HepG2 (cell line): ENCODE measurements around the gene SORBS2. TPM values are rescaled to one million over a fixed set of nuclear protein-coding genes. Genes with fewer than 3 reads are reported as not detected.

Experiments
- ATAC-seq: fragments of 200-7000 bp; cut with Tn5 transposase; 3 replicates; pipeline ENCODE4 v1.9.1; 2020; ENCODE audit warnings: mild to moderate bottlenecking, moderate library complexity
- BruUV-seq: library from RNA; stranded (reverse); fragments of 400-500 nt; replicated peaks from 2 replicates; lab custom pipeline; 2021; lab: Mats Ljungman, UMichigan
- CTCF ChIA-PET: fragments of 300-600 bp; formaldehyde crosslinking; extraction: SDS; loops from one replicate; lab custom pipeline; 2021; ENCODE audit warnings: low total read pairs, inconsistent platforms, low intra/inter-chr PET ratio; lab: Yijun Ruan, JAX
- POLR2A ChIA-PET: fragments of 350-600 bp; sonication (Branson Sonifier 250); formaldehyde crosslinking; loops from one replicate; lab custom pipeline; 2020; ENCODE audit warnings: antibody characterized with exemption, inconsistent platforms; lab: Yijun Ruan, JAX
- DNase-seq: peaks from one replicate; pipeline ENCODE4 v3.0.0-alpha.2; 2015; ENCODE audit warnings: low spot score
- FAIRE-seq: peaks from 3 replicates; lab custom pipeline; 2011; peaks lifted over from hg19 to GRCh38; lab: Jason Lieb, UNC
- H2AFZ ChIP-seq: one replicate; pipeline ENCODE4 v1.6.1; 2011; ENCODE audit warnings: low read length, inconsistent platforms
- H3K27ac ChIP-seq: fragments of 300-600 bp; 3 replicates; pipeline ENCODE4 v1.8.0; 2011; ENCODE audit warnings: mixed run types, mild to moderate bottlenecking, mixed read lengths, low read length, inconsistent platforms; ENCODE audit not compliant: insufficient read depth; ENCODE audit errors: extremely low read length
- H3K27me3 ChIP-seq, 2 experiments: fragments of 200-600 bp in 1 of 2; 2 replicates in 1 of 2; 3 replicates in 1 of 2; pipeline versions ENCODE4 v1.6.0 to v1.8.0; 2011; ENCODE audit warnings: low read length in 2 of 2, mild to moderate bottlenecking in 2 of 2, moderate library complexity in 2 of 2, inconsistent platforms in 1 of 2; ENCODE audit not compliant: insufficient read depth in 2 of 2, control insufficient read depth in 1 of 2
- H3K36me3 ChIP-seq, 2 experiments: fragments of 200-600 bp in 1 of 2; replicated peaks in 1 of 2; 2 replicates in 1 of 2; 3 replicates in 1 of 2; pipeline versions ENCODE4 v1.5.1 to v1.8.0; 2011; ENCODE audit warnings: low read length in 2 of 2, inconsistent platforms in 1 of 2; ENCODE audit not compliant: insufficient read depth in 2 of 2, control insufficient read depth in 1 of 2
- H3K4me1 ChIP-seq: 2 replicates; pipeline ENCODE4 v1.5.1; 2012; ENCODE audit warnings: low read length, inconsistent platforms; ENCODE audit not compliant: insufficient read depth
- H3K4me2 ChIP-seq: 2 replicates; pipeline ENCODE4 v1.6.0; 2011; ENCODE audit warnings: low read depth, low read length, inconsistent platforms
- H3K4me3 ChIP-seq, 3 experiments: fragments of 200-600 bp in 1 of 3; sonication (generic), shearing (Covaris generic) in 1 of 3; replicated peaks in 1 of 3; 2 replicates each; pipeline ENCODE4 v1.5.1; 2011 to 2016; ENCODE audit warnings: low read length in 3 of 3, inconsistent platforms in 2 of 3, low read depth in 2 of 3, mild to moderate bottlenecking in 2 of 3, control low read depth in 1 of 3, mixed read lengths in 1 of 3; ENCODE audit not compliant: insufficient read depth in 1 of 3
- H3K79me2 ChIP-seq: one replicate; pipeline ENCODE4 v1.6.1; 2011; ENCODE audit warnings: low read length, inconsistent platforms; ENCODE audit not compliant: insufficient read depth
- H3K9ac ChIP-seq: 2 replicates; pipeline ENCODE4 v1.6.0; 2011; ENCODE audit warnings: mild to moderate bottlenecking, low read depth, low read length, inconsistent platforms; ENCODE audit not compliant: insufficient read depth
- H3K9me3 ChIP-seq: 2 replicates; pipeline ENCODE4 v1.5.1; 2012; ENCODE audit warnings: mild to moderate bottlenecking, low read length
- H4K20me1 ChIP-seq: 2 replicates; pipeline ENCODE4 v1.6.0; 2011; ENCODE audit warnings: inconsistent platforms, mild to moderate bottlenecking, low read length, moderate library complexity; ENCODE audit not compliant: insufficient read depth
- DPF2 ChIP-seq: sonication (generic); formaldehyde crosslinking; IDR thresholded peaks from 2 replicates; pipeline ENCODE4 v1.4.0; 2020; ENCODE audit warnings: mild to moderate bottlenecking, low read depth, missing genetic modification reagents, borderline replicate concordance
- GLI4 ChIP-seq: sonication (generic); formaldehyde crosslinking; IDR thresholded peaks from 2 replicates; pipeline ENCODE4 v1.5.1; 2020; ENCODE audit warnings: missing genetic modification reagents, mild to moderate bottlenecking, moderate library complexity, borderline replicate concordance
- HMG20B ChIP-seq: conservative IDR thresholded peaks from 2 replicates; pipeline ENCODE4 v1.6.1; 2016; ENCODE audit warnings: missing genetic modification reagents, missing compliant biosample characterization
- MXD4 ChIP-seq: IDR thresholded peaks from 2 replicates; pipeline ENCODE4 v1.6.1; 2016; ENCODE audit warnings: mild to moderate bottlenecking, missing biosample characterization, missing genetic modification reagents
- NCOA5 ChIP-seq: sonication (generic); formaldehyde crosslinking; IDR thresholded peaks from 2 replicates; pipeline ENCODE4 v1.4.0; 2020; ENCODE audit warnings: missing genetic modification reagents
- REL ChIP-seq: sonication (generic); formaldehyde crosslinking; conservative IDR thresholded peaks from 2 replicates; pipeline ENCODE4 v1.8.0; 2022; ENCODE audit warnings: mild to moderate bottlenecking, missing genetic modification reagents, moderate library complexity
- TAF1 ChIP-seq: sonication (generic); formaldehyde crosslinking; IDR thresholded peaks from 2 replicates; pipeline ENCODE4 v1.4.0; 2020; ENCODE audit warnings: missing genetic modification reagents
- TFAP4 ChIP-seq: sonication (generic); IDR thresholded peaks from 2 replicates; pipeline ENCODE4 v1.6.1; 2016; ENCODE audit warnings: low read depth, borderline replicate concordance
- U2AF1 ChIP-seq: fragments of 200-400 bp; formaldehyde crosslinking; optimal IDR thresholded peaks from 2 replicates; pipeline ENCODE3; 2017; ENCODE audit warnings: mild to moderate bottlenecking, low read depth, low read length
- ZNF280D ChIP-seq: sonication (generic); formaldehyde crosslinking; IDR thresholded peaks from 2 replicates; pipeline ENCODE4 v1.5.1; 2020; ENCODE audit warnings: mild to moderate bottlenecking, missing genetic modification reagents
- ZNF556 ChIP-seq: sonication (generic); formaldehyde crosslinking; IDR thresholded peaks from 2 replicates; pipeline ENCODE4 v1.4.0; 2020; ENCODE audit warnings: mild to moderate bottlenecking, missing genetic modification reagents, borderline replicate concordance
- ZNF589 ChIP-seq: sonication (generic); formaldehyde crosslinking; conservative IDR thresholded peaks from 2 replicates; pipeline ENCODE4 v1.8.0; 2022; ENCODE audit warnings: mild to moderate bottlenecking, moderate library complexity, missing genetic modification reagents
- ZNF749 ChIP-seq: sonication (generic); formaldehyde crosslinking; IDR thresholded peaks from 2 replicates; pipeline ENCODE4 v1.8.0; 2022; ENCODE audit warnings: mild to moderate bottlenecking, missing genetic modification reagents, moderate library complexity, borderline replicate concordance
- ZNF772 ChIP-seq: sonication (generic); formaldehyde crosslinking; IDR thresholded peaks from 2 replicates; pipeline ENCODE4 v1.5.0; 2020; ENCODE audit warnings: mild to moderate bottlenecking, missing genetic modification reagents
- WGBS: methylation state at CpG from one replicate; pipeline ENCODE4 v1.1.6; 2017; ENCODE audit warnings: low lambda C conversion rate; 5-methylcytosine and 5-hydroxymethylcytosine counted together
- in situ Hi-C: cut with HindIII; loops from 2 replicates; pipeline ENCODE4 v1.10.0; 2017; ENCODE audit warnings: low pct_unique_long_range_greater_than_20kb; ENCODE audit not compliant: extremely low pct_ligation_motif_present
- intact Hi-C: fragments of 100-400 bp; cut with micrococcal nuclease; formaldehyde crosslinking; loops from one replicate; pipeline ENCODE4 v1.10.0; 2022; ENCODE audit not compliant: unreplicated experiment
- polyA plus RNA-seq, 8 experiments: library from polyadenylated mRNA; depleted of rRNA in 3 of 8; stranded (reverse) in 7 of 8; unstranded in 1 of 8; fragments of >200 nt; fragmentation: Illumina TruSeq in 4 of 8; extraction: Trizol in 4 of 8; gene quantifications; 2 replicates each; pipeline versions ENCODE4 v1.2.1 to v1.2.3, GENCODE V29; 2011 to 2016; ENCODE audit warnings: low read depth in 4 of 8, missing spikeins in 1 of 8, mixed read lengths in 1 of 8; ENCODE audit not compliant: insufficient read depth in 1 of 8
- total RNA-seq, 5 experiments: library from RNA; depleted of rRNA; stranded (reverse); fragments of >200 nt; fragmentation: Illumina TruSeq; extraction: Trizol; gene quantifications; 2 replicates each; pipeline ENCODE4 v1.2.3, GENCODE V29; 2016; ENCODE audit warnings: low read depth in 1 of 5
- TF ChIP-seq, protein P1 (sequence below): sonication (generic); formaldehyde crosslinking; IDR thresholded peaks from 2 replicates; pipeline ENCODE4 v1.9.0; 2022; ENCODE audit warnings: low read depth, missing genetic modification reagents
- TF ChIP-seq, protein P2 (sequence below): sonication (generic); formaldehyde crosslinking; IDR thresholded peaks from 2 replicates; pipeline ENCODE4 v1.5.1; 2020; ENCODE audit warnings: missing genetic modification reagents, mild to moderate bottlenecking, borderline replicate concordance

SORBS2 gene
- total and polyA plus RNA-seq, 2 of the 13 experiments (the other 11 are each of a cell fraction or from before 2014, with no cell fraction given): 25.0 to 80.5 TPM

- TF ChIP-seq ZNF772 (no peak), DPF2 (CRISPR knock-in tag) (no peak), HMG20B (CRISPR knock-in tag) (no peak), U2AF1 (no peak), GLI4 (no peak), TFAP4 (no peak), ZNF280D (CRISPR knock-in tag) (no peak), ZNF749 (CRISPR knock-in tag) (no peak), MXD4 (no peak), ZNF589 (CRISPR knock-in tag) (no peak), ZNF556 (CRISPR knock-in tag) (no peak), REL (CRISPR knock-in tag) (no peak), NCOA5 (CRISPR knock-in tag) (no peak), TAF1 (no peak)
- TF ChIP-seq, protein P1, sequence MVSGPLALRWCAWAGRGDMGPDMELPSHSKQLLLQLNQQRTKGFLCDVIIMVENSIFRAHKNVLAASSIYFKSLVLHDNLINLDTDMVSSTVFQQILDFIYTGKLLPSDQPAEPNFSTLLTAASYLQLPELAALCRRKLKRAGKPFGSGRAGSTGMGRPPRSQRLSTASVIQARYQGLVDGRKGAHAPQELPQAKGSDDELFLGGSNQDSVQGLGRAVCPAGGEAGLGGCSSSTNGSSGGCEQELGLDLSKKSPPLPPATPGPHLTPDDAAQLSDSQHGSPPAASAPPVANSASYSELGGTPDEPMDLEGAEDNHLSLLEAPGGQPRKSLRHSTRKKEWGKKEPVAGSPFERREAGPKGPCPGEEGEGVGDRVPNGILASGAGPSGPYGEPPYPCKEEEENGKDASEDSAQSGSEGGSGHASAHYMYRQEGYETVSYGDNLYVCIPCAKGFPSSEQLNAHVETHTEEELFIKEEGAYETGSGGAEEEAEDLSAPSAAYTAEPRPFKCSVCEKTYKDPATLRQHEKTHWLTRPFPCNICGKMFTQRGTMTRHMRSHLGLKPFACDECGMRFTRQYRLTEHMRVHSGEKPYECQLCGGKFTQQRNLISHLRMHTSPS (CRISPR knock-in tag): no peak
- TF ChIP-seq, protein P2, sequence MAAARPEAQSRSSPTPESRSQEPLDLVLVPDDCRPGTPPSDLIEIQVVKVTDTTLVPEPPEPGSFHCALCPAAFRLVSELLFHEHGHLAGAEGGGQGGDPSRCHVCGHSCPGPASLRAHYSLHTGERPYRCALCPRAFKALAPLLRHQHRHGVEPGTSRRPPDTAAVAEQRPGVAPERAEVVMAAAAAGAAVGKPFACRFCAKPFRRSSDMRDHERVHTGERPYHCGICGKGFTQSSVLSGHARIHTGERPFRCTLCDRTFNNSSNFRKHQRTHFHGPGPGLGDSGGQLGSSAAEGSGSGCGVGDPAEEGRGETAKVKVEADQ: no peak
- intact Hi-C loops: no loop called here
- Histone ChIP-seq H3K36me3 (peaks cover 7 to 28% of the 10 kb centered on the region in 2 experiments; a peak in 3 of 5 replicates), H3K9ac (no peak overlapping the region), H3K4me1 (no peaks in the 10 kb centered on the region), H3K4me2 (no peak overlapping the region), H3K79me2 (no peaks in the 10 kb centered on the region), H3K27me3 (no peaks in the 10 kb centered on the region), H3K27ac (no peak overlapping the region), H3K9me3 (no peaks in the 10 kb centered on the region), H4K20me1 (no peaks in the 10 kb centered on the region), H3K4me3 (no peak overlapping the region), H2AFZ (no peak overlapping the region)
- in situ Hi-C loops: no loop called here
- ATAC-seq (no peak), DNase-seq (no peak), FAIRE-seq (no peak)
- ChIA-PET POLR2A (no interaction called here), CTCF (no interaction called here)
- WGBS: 94% methylated on average over 3 of the region's 3 CpGs
- BruUV-seq: no TSS peak
Observed at GRCh38 chr4:185679523-185679922, 132.5 kb downstream of the SORBS2 start.
